PC-3 (cell line): ENCODE measurements around the gene SEC63. TPM values are rescaled to one million over a fixed set of nuclear protein-coding genes. Genes with fewer than 3 reads are reported as not detected.
A peak's percentile ranks its signal among the peaks of the same experiment; 100 is the strongest.
"Not testable (repeated sequence)": the region's sequence is repeated elsewhere in the genome, so short reads cannot be mapped to it uniquely, and the experiment has no call there.

Experiments used
- ATAC-seq: fragments of 200-7000 bp; cut with Tn5 transposase; 2 replicates; pipeline ENCODE4 v1.9.1; 2020; ENCODE audit warnings: mild to moderate bottlenecking, moderate library complexity
- BruUV-seq: library from RNA; stranded (reverse); fragments of 400-500 nt; replicated peaks from 2 replicates; lab custom pipeline; 2021; lab: Mats Ljungman, UMichigan
- CTCF ChIA-PET: fragments of 300-600 bp; sonication (Branson Sonifier 250); formaldehyde crosslinking; loops from one replicate; lab custom pipeline; 2022; ENCODE audit warnings: antibody characterized with exemption; lab: Charles Lee
- POLR2A ChIA-PET: fragments of 300-600 bp; sonication (Branson Sonifier 250); formaldehyde crosslinking; loops from one replicate; lab custom pipeline; 2022; ENCODE audit warnings: antibody characterized with exemption; ENCODE audit not compliant: unreplicated experiment; lab: Charles Lee
- DNase-seq: peaks from one replicate; pipeline ENCODE4 v3.0.0-alpha.2; 2015
- H2AFZ ChIP-seq: fragments of 300-600 bp; sonication (generic); 2 replicates; pipeline ENCODE4 v1.6.0; 2016; ENCODE audit warnings: antibody characterized with exemption, low read length
- H3F3A ChIP-seq: fragments of 300-600 bp; sonication (generic); one replicate; pipeline ENCODE4 v1.6.0; 2017; ENCODE audit warnings: antibody characterized with exemption, low read length, control low read depth, mild to moderate bottlenecking; ENCODE audit not compliant: unreplicated experiment
- H3K27ac ChIP-seq: fragments of 300-600 bp; sonication (generic); 2 replicates; pipeline ENCODE4 v1.5.1; 2016; ENCODE audit warnings: mild to moderate bottlenecking, low read length
- H3K27me3 ChIP-seq: fragments of 300-600 bp; sonication (generic); 2 replicates; pipeline ENCODE4 v1.6.1; 2016; ENCODE audit warnings: low read length, mixed read lengths
- H3K36me3 ChIP-seq: fragments of 300-600 bp; sonication (generic); 2 replicates; pipeline ENCODE4 v1.6.1; 2016; ENCODE audit warnings: low read depth, mixed run types, low read length, mixed read lengths
- H3K4me1 ChIP-seq: fragments of 300-600 bp; sonication (generic); 2 replicates; pipeline ENCODE4 v1.5.1; 2016; ENCODE audit warnings: low read length; ENCODE audit not compliant: insufficient read depth
- H3K4me2 ChIP-seq: fragments of 300-600 bp; sonication (generic); 2 replicates; pipeline ENCODE4 v1.6.0; 2016; ENCODE audit warnings: low read length
- H3K4me3 ChIP-seq: fragments of 300-600 bp; sonication (generic); 2 replicates; pipeline ENCODE4 v1.5.1; 2016; ENCODE audit warnings: mild to moderate bottlenecking, low read length, mixed read lengths
- H3K79me2 ChIP-seq: fragments of 300-600 bp; sonication (generic); 2 replicates; pipeline ENCODE4 v1.6.1; 2017; ENCODE audit warnings: low read length, mixed read lengths
- H3K9ac ChIP-seq: fragments of 300-600 bp; sonication (generic); 2 replicates; pipeline ENCODE4 v1.6.0; 2016; ENCODE audit warnings: mild to moderate bottlenecking, low read length
- H3K9me2 ChIP-seq: fragments of 300-600 bp; sonication (generic); replicated peaks from 2 replicates; pipeline ENCODE4 v1.6.1; 2016; ENCODE audit warnings: mixed run types, low read length, mixed read lengths
- H3K9me3 ChIP-seq: fragments of 300-600 bp; sonication (generic); 2 replicates; pipeline ENCODE4 v1.6.1; 2016; ENCODE audit warnings: low read length, mixed read lengths
- H4K20me1 ChIP-seq: fragments of 300-600 bp; sonication (generic); 2 replicates; pipeline ENCODE4 v1.6.1; 2016; ENCODE audit warnings: low read length, mixed read lengths
- CTCF ChIP-seq: fragments of 300-600 bp; sonication (generic); conservative IDR thresholded peaks from 2 replicates; pipeline ENCODE4 v1.5.1; 2017; ENCODE audit warnings: antibody characterized with exemption, low read depth, mild to moderate bottlenecking, low read length
- EZH2 ChIP-seq: fragments of 300-600 bp; sonication (generic); IDR thresholded peaks from one replicate; pipeline ENCODE4 v1.6.1; 2017; ENCODE audit warnings: antibody characterized with exemption, mild to moderate bottlenecking, low read length; ENCODE audit not compliant: unreplicated experiment
- EZH2phosphoT487 ChIP-seq: fragments of 300-600 bp; sonication (generic); IDR thresholded peaks from 2 replicates; pipeline ENCODE4 v1.6.1; 2018; ENCODE audit warnings: mild to moderate bottlenecking, antibody characterized with exemption, low read length, borderline replicate concordance
- intact Hi-C: fragments of 100-400 bp; cut with micrococcal nuclease; formaldehyde crosslinking; loops from 2 replicates; pipeline ENCODE4 v1.9.0; 2023
- total RNA-seq: library from RNA; depleted of rRNA; stranded (reverse); fragments of >200 nt; gene quantifications from 2 replicates; pipeline ENCODE4 v1.2.3, GENCODE V29; 2014

The SEC63 gene
- total RNA-seq, 1 experiment from 2014 or later = 12.2 TPM

GRCh38 chr6:107894809-107895396, 63.1 kb downstream of the SEC63 start:
- H3F3A ChIP-seq = no peaks in the 10 kb centered on the region
- H3K9me3 ChIP-seq = no peaks in the 10 kb centered on the region
- no peak overlapping the region for H3K9ac ChIP-seq
- H3K4me1 ChIP-seq = peaks cover 9% of the 10 kb centered on the region
- no peaks in the 10 kb centered on the region for H3K9me2 ChIP-seq
- TSS peak; percentile 39 for BruUV-seq
- ATAC-seq (peak; percentile 96), DNase-seq (peak; percentile 31)
- peaks cover 19% of the 10 kb centered on the region; the same call in 1 of the 2 replicates for H3K36me3 ChIP-seq
- H3K4me3 ChIP-seq = no peak overlapping the region
- TF ChIP-seq EZH2 = no peak
- no peak for TF ChIP-seq CTCF
- no peak for TF ChIP-seq EZH2phosphoT487
- POLR2A ChIA-PET = no interaction called here
- no peaks in the 10 kb centered on the region for H4K20me1 ChIP-seq
- no peak overlapping the region for H2AFZ ChIP-seq
- H3K4me2 ChIP-seq = no peak overlapping the region
- H3K27me3 ChIP-seq = no peaks in the 10 kb centered on the region
- intact Hi-C loops = loop anchor here (10.0 kb wide), 1 partner anchor 60 kb away; the partner anchor contains the start of gene SEC63
- no peaks in the 10 kb centered on the region for H3K79me2 ChIP-seq
- CTCF ChIA-PET = interaction anchor here (0.6 to 0.7 kb wide), 4 partner anchors 28 to 629 kb away, joined by 3 to 4 read pairs (median 3); no protein-coding TSS in a partner anchor
- H3K27ac ChIP-seq = peak overlapping the region; percentile 57

- POLR2A ChIA-PET, CTCF ChIA-PET: not testable (repeated sequence)
- peaks cover 19% of the 10 kb centered on the region; the same call in 1 of the 2 replicates for H3K36me3 ChIP-seq
Measured at GRCh38 chr6:107890431-107890830, 67.6 kb downstream of the SEC63 start.

GRCh38 chr6:107885950-107886349, 72.1 kb downstream of the SEC63 start:
- CTCF ChIA-PET, H3K9me2 ChIP-seq, BruUV-seq, H3K4me2 ChIP-seq, H4K20me1 ChIP-seq, H3K27ac ChIP-seq, POLR2A ChIA-PET, H3K9ac ChIP-seq, H3K9me3 ChIP-seq, ATAC-seq, H3K4me1 ChIP-seq, H3K27me3 ChIP-seq, H3F3A ChIP-seq, H3K36me3 ChIP-seq, H3K79me2 ChIP-seq, H3K4me3 ChIP-seq, intact Hi-C loops, DNase-seq, H2AFZ ChIP-seq: not testable (repeated sequence)

More at GRCh38 chr6:107890431-107890830, 67.6 kb downstream of the SEC63 start:
- not testable (repeated sequence) for H3F3A ChIP-seq, DNase-seq, BruUV-seq, H2AFZ ChIP-seq, H3K27me3 ChIP-seq, H4K20me1 ChIP-seq, H3K4me2 ChIP-seq, H3K9me3 ChIP-seq, H3K27ac ChIP-seq, H3K9ac ChIP-seq, H3K9me2 ChIP-seq, H3K79me2 ChIP-seq, ATAC-seq, H3K4me1 ChIP-seq, H3K4me3 ChIP-seq
- intact Hi-C loops = loop anchor here (10.0 kb wide), 1 partner anchor 64 kb away; the partner anchor contains the start of gene SEC63
